GM12878 (cell line): ENCODE data around the gene DAAM1. TPM values are rescaled to one million over a fixed set of nuclear protein-coding genes. Genes with fewer than 3 reads are reported as not detected.

Experiments
- ATAC-seq: fragments of 200-7000 bp; cut with Tn5 transposase; 3 replicates; pipeline ENCODE4 v1.9.1; 2020; ENCODE audit warnings: mild to moderate bottlenecking, moderate library complexity
- BruUV-seq: library from RNA; stranded (reverse); fragments of 400-500 nt; replicated peaks from 2 replicates; lab custom pipeline; 2021; lab: Mats Ljungman, UMichigan
- CTCF ChIA-PET: fragments of 300-600 bp; sonication (Branson Sonifier 250); formaldehyde crosslinking; extraction: SDS; loops from one replicate; lab custom pipeline; 2021; ENCODE audit warnings: inconsistent platforms; lab: Yijun Ruan, JAX
- POLR2A ChIA-PET: fragments of 350-600 bp; formaldehyde crosslinking; extraction: SDS; loops from one replicate; lab custom pipeline; 2021; ENCODE audit warnings: inconsistent platforms; lab: Charles Lee
- RAD21 ChIA-PET: fragments of 300-600 bp; sonication (Branson Sonifier 250); formaldehyde crosslinking; loops from one replicate; lab custom pipeline; 2023; ENCODE audit warnings: antibody characterized with exemption; ENCODE audit not compliant: unreplicated experiment; lab: Charles Lee
- SMC1A ChIA-PET: fragments of 300-600 bp; sonication (Branson Sonifier 250); formaldehyde crosslinking; loops from one replicate; lab custom pipeline; 2023; ENCODE audit not compliant: unreplicated experiment, uncharacterized antibody; lab: Charles Lee
- DNase-seq: peaks from one replicate; pipeline ENCODE4 v3.0.0-alpha.2; 2011; ENCODE audit warnings: low read depth, low spot score
- FAIRE-seq: peaks from 3 replicates; lab custom pipeline; 2011; peaks lifted over from hg19 to GRCh38; lab: Jason Lieb, UNC
- H2AFZ ChIP-seq: 2 replicates; pipeline ENCODE4 v1.6.0; 2011; ENCODE audit warnings: low read depth, low read length, control low read depth; ENCODE audit not compliant: control insufficient read depth
- H3K27ac ChIP-seq: 2 replicates; pipeline ENCODE4 v1.5.1; 2011; ENCODE audit warnings: control low read depth; ENCODE audit not compliant: control insufficient read depth, insufficient read depth
- H3K27me3 ChIP-seq, 2 experiments: replicated peaks in 1 of 2; 2 replicates each; pipeline versions ENCODE4 v1.6.0 to v1.6.1; 2011; ENCODE audit warnings: low read length in 1 of 2; ENCODE audit not compliant: control insufficient read depth in 2 of 2, insufficient read depth in 2 of 2
- H3K36me3 ChIP-seq, 2 experiments: 2 replicates each; pipeline ENCODE4 v1.5.1; 2011; ENCODE audit warnings: low read length in 1 of 2; ENCODE audit not compliant: control insufficient read depth in 2 of 2, insufficient read depth in 2 of 2
- H3K4me1 ChIP-seq: 2 replicates; pipeline ENCODE4 v1.6.1; 2011; ENCODE audit warnings: mild to moderate bottlenecking, low read length, moderate library complexity, mixed read lengths; ENCODE audit not compliant: control insufficient read depth, insufficient read depth
- H3K4me2 ChIP-seq: 2 replicates; pipeline ENCODE4 v1.6.0; 2011; ENCODE audit warnings: control low read depth; ENCODE audit not compliant: control insufficient read depth, insufficient read depth
- H3K4me3 ChIP-seq: fragments of 200-600 bp; sonication (generic); 2 replicates; pipeline ENCODE4 v1.5.1; 2016
- H3K79me2 ChIP-seq: 2 replicates; pipeline ENCODE4 v1.6.0; 2011; ENCODE audit warnings: low read length; ENCODE audit not compliant: control insufficient read depth, insufficient read depth
- H3K9ac ChIP-seq: 2 replicates; pipeline ENCODE4 v1.8.0; 2011; ENCODE audit warnings: low read length, control low read depth, mixed read lengths; ENCODE audit not compliant: control insufficient read depth, insufficient read depth
- H3K9me3 ChIP-seq: replicated peaks from 3 replicates; pipeline ENCODE4 v1.5.1; 2011; ENCODE audit warnings: mild to moderate bottlenecking, low read length; ENCODE audit not compliant: control insufficient read depth, insufficient read depth
- H4K20me1 ChIP-seq: 2 replicates; pipeline ENCODE4 v1.6.0; 2011; ENCODE audit not compliant: control insufficient read depth, insufficient read depth
- BCL11A ChIP-seq: IDR thresholded peaks from 2 replicates; pipeline ENCODE4 v1.6.1; 2011; ENCODE audit warnings: low read depth, low read length
- CHD1 ChIP-seq: IDR thresholded peaks from 2 replicates; pipeline ENCODE4 v1.6.1; 2012; ENCODE audit warnings: low read depth, low read length, improper control_type of control experiment
- DPF2 ChIP-seq: fragments of 450-650 bp; IDR thresholded peaks from 2 replicates; pipeline ENCODE4 v1.6.1; 2017; ENCODE audit warnings: mild to moderate bottlenecking
- EED ChIP-seq: sonication (generic); IDR thresholded peaks from 2 replicates; pipeline ENCODE4 v1.6.1; 2016; ENCODE audit warnings: antibody characterized with exemption, low read depth
- EZH2 ChIP-seq: IDR thresholded peaks from 2 replicates; pipeline ENCODE4 v1.6.1; 2012; ENCODE audit warnings: low read depth, mild to moderate bottlenecking, control low read depth, inconsistent platforms, low read length, borderline replicate concordance; ENCODE audit not compliant: control insufficient read depth
- HCFC1 ChIP-seq: fragments of 150-350 bp; IDR thresholded peaks from 2 replicates; pipeline ENCODE4 v1.6.1; 2014; ENCODE audit warnings: low read length
- NFIC ChIP-seq: IDR thresholded peaks from 2 replicates; pipeline ENCODE4 v1.6.1; 2012; ENCODE audit warnings: low read depth, mild to moderate bottlenecking, inconsistent platforms, low read length, moderate library complexity
- RBBP5 ChIP-seq: fragments of 200-600 bp; sonication (generic); conservative IDR thresholded peaks from 2 replicates; pipeline ENCODE4 v1.6.1; 2016
- RCOR1 ChIP-seq: conservative IDR thresholded peaks from 2 replicates; pipeline ENCODE4 v1.6.1; 2012; ENCODE audit warnings: low read depth, low read length, improper control_type of control experiment
- SMAD5 ChIP-seq: IDR thresholded peaks from 2 replicates; pipeline ENCODE4 v1.6.1; 2016; ENCODE audit warnings: antibody characterized with exemption, low read depth
- TBL1XR1 ChIP-seq: IDR thresholded peaks from 2 replicates; pipeline ENCODE4 v1.6.1; 2012; ENCODE audit warnings: low read depth, low read length, improper control_type of control experiment
- TCF7 ChIP-seq: IDR thresholded peaks from 2 replicates; pipeline ENCODE4 v1.6.1; 2014; ENCODE audit warnings: antibody characterized with exemption, borderline replicate concordance
- YY1 ChIP-seq: IDR thresholded peaks from 2 replicates; pipeline ENCODE4 v1.6.1; 2011; ENCODE audit warnings: low read depth, mild to moderate bottlenecking, low read length
- ZNF384 ChIP-seq: IDR thresholded peaks from 2 replicates; pipeline ENCODE4 v1.6.1; 2012; ENCODE audit warnings: low read depth, mild to moderate bottlenecking, low read length, improper control_type of control experiment, borderline replicate concordance
- ZNF622 ChIP-seq: fragments of 450-650 bp; IDR thresholded peaks from 2 replicates; pipeline ENCODE4 v1.6.1; 2017; ENCODE audit warnings: mild to moderate bottlenecking, inconsistent platforms
- whole genome bisulfite sequencing: methylation state at CpG from one replicate; pipeline ENCODE4 v1.1.6; 2016; ENCODE audit warnings: low lambda C conversion rate; ENCODE audit not compliant: insufficient replicate concordance, insufficient coverage; ENCODE audit errors: missing lambda C conversion rate; 5-methylcytosine and 5-hydroxymethylcytosine counted together
- in situ Hi-C: fragments of 300-500 bp; cut with MboI; formaldehyde crosslinking; loops from 9 replicates; pipeline ENCODE4 v1.14.3; 2018; ENCODE audit warnings: mixed read lengths
- intact Hi-C: fragments of 100-400 bp; cut with micrococcal nuclease; formaldehyde crosslinking; loops from one replicate; pipeline ENCODE4 v1.14.2; 2022; ENCODE audit not compliant: unreplicated experiment
- polyA plus RNA-seq, 11 experiments: library from polyadenylated mRNA; depleted of rRNA in 4 of 11; unstranded in 6 of 11; stranded (reverse) in 5 of 11; fragments of >200 nt; fragmentation: Nextera tagmentation in 4 of 11; fragmentation: Illumina TruSeq in 1 of 11; extraction: Ambion mirVana in 4 of 11; extraction: Trizol in 1 of 11; gene quantifications; 1 replicate in 1 of 11; 2 replicates in 10 of 11; pipeline versions ENCODE4 v1.2.1 to v1.2.3, GENCODE V29; 2011 to 2016; ENCODE audit warnings: inconsistent platforms in 2 of 11, missing spikeins in 2 of 11, low read depth in 1 of 11
- total RNA-seq, 4 experiments: library from RNA; depleted of rRNA in 3 of 4; stranded (reverse); fragments of >200 nt in 3 of 4; fragmentation: Illumina TruSeq in 1 of 4; extraction: Trizol in 1 of 4; gene quantifications; 2 replicates each; pipeline versions ENCODE4 v1.2.1 to v1.2.3, GENCODE V29; 2013 to 2021
- TF ChIP-seq, protein P1 (sequence below): fragments of 450-650 bp; IDR thresholded peaks from 2 replicates; pipeline ENCODE4 v1.6.1; 2017; ENCODE audit warnings: mild to moderate bottlenecking, moderate library complexity
- TF ChIP-seq, protein P2 (sequence below): fragments of 450-650 bp; IDR thresholded peaks from 2 replicates; pipeline ENCODE4 v1.6.1; 2017; ENCODE audit warnings: mild to moderate bottlenecking, moderate library complexity
- TF ChIP-seq, protein P3 (sequence below): fragments of 150-350 bp; IDR thresholded peaks from 2 replicates; pipeline ENCODE4 v1.6.1; 2014; ENCODE audit warnings: mild to moderate bottlenecking, low read depth, low read length

DAAM1 gene
- total and polyA plus RNA-seq, 10 of the 15 experiments (the other 5 are each of a cell fraction or from before 2014, with no cell fraction given), result 13.8 to 32.4 (median 24.2) TPM

DNA sequence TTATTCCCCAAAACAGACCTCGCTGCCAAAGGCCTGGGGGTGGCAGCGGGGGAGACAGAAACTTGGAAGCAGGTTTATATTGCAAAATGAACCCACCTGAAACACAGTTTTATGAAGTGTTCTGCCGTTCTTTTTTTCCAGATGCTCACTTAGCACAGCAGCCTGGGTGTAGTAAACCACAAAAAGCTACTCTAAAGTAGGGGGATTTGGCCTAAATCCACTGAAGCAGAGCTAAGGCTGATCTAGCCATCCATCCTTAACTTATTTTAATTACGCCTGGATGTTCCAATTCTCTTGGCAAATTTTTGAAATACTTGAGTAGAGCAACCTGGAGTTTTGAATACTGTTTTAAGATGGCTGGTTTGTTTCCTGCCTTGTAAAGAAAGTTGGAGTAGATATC lies 155.5 kb downstream of the DAAM1 start:
- Histone ChIP-seq H4K20me1 (no peaks in the 10 kb centered on the region), H3K4me3 (no peak overlapping the region), H3K27ac (no peak overlapping the region), H3K79me2 (no peaks in the 10 kb centered on the region), H3K4me2 (no peak overlapping the region), H3K27me3 (no peaks in the 10 kb centered on the region), H3K36me3 (peaks cover 2 to 5% of the 10 kb centered on the region in 2 experiments; a peak in 2 of 4 replicates), H3K9ac (no peak overlapping the region), H3K9me3 (no peaks in the 10 kb centered on the region), H3K4me1 (no peaks in the 10 kb centered on the region), H2AFZ (no peak overlapping the region)
- ChIA-PET SMC1A (interaction anchor here (0.7 to 1.5 kb wide), 5 partner anchors 8 to 199 kb away, joined by 3 to 6 read pairs (median 3); no protein-coding TSS in a partner anchor), CTCF (interaction anchor here (0.7 to 0.8 kb wide), 2 partner anchors 39 to 100 kb away, joined by 3 to 4 read pairs; no protein-coding TSS in a partner anchor), POLR2A (no interaction called here), RAD21 (no interaction called here)
- TF ChIP-seq NFIC, result no peak
- TF ChIP-seq TCF7, result no peak
- TF ChIP-seq RCOR1, result no peak
- no peak for TF ChIP-seq CHD1
- no peak for TF ChIP-seq SMAD5
- TF ChIP-seq DPF2, result no peak
- TF ChIP-seq, protein P1, sequence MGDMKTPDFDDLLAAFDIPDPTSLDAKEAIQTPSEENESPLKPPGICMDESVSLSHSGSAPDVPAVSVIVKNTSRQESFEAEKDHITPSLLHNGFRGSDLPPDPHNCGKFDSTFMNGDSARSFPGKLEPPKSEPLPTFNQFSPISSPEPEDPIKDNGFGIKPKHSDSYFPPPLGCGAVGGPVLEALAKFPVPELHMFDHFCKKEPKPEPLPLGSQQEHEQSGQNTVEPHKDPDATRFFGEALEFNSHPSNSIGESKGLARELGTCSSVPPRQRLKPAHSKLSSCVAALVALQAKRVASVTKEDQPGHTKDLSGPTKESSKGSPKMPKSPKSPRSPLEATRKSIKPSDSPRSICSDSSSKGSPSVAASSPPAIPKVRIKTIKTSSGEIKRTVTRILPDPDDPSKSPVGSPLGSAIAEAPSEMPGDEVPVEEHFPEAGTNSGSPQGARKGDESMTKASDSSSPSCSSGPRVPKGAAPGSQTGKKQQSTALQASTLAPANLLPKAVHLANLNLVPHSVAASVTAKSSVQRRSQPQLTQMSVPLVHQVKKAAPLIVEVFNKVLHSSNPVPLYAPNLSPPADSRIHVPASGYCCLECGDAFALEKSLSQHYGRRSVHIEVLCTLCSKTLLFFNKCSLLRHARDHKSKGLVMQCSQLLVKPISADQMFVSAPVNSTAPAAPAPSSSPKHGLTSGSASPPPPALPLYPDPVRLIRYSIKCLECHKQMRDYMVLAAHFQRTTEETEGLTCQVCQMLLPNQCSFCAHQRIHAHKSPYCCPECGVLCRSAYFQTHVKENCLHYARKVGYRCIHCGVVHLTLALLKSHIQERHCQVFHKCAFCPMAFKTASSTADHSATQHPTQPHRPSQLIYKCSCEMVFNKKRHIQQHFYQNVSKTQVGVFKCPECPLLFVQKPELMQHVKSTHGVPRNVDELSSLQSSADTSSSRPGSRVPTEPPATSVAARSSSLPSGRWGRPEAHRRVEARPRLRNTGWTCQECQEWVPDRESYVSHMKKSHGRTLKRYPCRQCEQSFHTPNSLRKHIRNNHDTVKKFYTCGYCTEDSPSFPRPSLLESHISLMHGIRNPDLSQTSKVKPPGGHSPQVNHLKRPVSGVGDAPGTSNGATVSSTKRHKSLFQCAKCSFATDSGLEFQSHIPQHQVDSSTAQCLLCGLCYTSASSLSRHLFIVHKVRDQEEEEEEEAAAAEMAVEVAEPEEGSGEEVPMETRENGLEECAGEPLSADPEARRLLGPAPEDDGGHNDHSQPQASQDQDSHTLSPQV, result no peak
- TF ChIP-seq TBL1XR1, result no peak
- TF ChIP-seq, protein P2, sequence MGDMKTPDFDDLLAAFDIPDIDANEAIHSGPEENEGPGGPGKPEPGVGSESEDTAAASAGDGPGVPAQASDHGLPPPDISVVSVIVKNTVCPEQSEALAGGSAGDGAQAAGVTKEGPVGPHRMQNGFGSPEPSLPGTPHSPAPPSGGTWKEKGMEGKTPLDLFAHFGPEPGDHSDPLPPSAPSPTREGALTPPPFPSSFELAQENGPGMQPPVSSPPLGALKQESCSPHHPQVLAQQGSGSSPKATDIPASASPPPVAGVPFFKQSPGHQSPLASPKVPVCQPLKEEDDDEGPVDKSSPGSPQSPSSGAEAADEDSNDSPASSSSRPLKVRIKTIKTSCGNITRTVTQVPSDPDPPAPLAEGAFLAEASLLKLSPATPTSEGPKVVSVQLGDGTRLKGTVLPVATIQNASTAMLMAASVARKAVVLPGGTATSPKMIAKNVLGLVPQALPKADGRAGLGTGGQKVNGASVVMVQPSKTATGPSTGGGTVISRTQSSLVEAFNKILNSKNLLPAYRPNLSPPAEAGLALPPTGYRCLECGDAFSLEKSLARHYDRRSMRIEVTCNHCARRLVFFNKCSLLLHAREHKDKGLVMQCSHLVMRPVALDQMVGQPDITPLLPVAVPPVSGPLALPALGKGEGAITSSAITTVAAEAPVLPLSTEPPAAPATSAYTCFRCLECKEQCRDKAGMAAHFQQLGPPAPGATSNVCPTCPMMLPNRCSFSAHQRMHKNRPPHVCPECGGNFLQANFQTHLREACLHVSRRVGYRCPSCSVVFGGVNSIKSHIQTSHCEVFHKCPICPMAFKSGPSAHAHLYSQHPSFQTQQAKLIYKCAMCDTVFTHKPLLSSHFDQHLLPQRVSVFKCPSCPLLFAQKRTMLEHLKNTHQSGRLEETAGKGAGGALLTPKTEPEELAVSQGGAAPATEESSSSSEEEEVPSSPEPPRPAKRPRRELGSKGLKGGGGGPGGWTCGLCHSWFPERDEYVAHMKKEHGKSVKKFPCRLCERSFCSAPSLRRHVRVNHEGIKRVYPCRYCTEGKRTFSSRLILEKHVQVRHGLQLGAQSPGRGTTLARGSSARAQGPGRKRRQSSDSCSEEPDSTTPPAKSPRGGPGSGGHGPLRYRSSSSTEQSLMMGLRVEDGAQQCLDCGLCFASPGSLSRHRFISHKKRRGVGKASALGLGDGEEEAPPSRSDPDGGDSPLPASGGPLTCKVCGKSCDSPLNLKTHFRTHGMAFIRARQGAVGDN, result no peak
- TF ChIP-seq BCL11A, result no peak
- TF ChIP-seq ZNF384, result no peak
- TF ChIP-seq EED, result no peak
- no peak for TF ChIP-seq EZH2
- no peak for TF ChIP-seq HCFC1
- no peak for TF ChIP-seq ZNF622
- TF ChIP-seq, protein P3, sequence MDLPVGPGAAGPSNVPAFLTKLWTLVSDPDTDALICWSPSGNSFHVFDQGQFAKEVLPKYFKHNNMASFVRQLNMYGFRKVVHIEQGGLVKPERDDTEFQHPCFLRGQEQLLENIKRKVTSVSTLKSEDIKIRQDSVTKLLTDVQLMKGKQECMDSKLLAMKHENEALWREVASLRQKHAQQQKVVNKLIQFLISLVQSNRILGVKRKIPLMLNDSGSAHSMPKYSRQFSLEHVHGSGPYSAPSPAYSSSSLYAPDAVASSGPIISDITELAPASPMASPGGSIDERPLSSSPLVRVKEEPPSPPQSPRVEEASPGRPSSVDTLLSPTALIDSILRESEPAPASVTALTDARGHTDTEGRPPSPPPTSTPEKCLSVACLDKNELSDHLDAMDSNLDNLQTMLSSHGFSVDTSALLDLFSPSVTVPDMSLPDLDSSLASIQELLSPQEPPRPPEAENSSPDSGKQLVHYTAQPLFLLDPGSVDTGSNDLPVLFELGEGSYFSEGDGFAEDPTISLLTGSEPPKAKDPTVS, result no peak
- TF ChIP-seq RBBP5, result no peak
- no peak for TF ChIP-seq YY1
- ATAC-seq, result no peak
- no peak for FAIRE-seq
- BruUV-seq, result no TSS peak
- WGBS, result 92% methylated on average over 4 of the region's 4 CpGs
- intact Hi-C loops (no loop called here), in situ Hi-C loops (no loop called here)
- DNase-seq, result no peak
